Measurements from ENCODE around the gene RLN3. TPM values are rescaled to one million over a fixed set of nuclear protein-coding genes. Genes with fewer than 3 reads are reported as not detected.

RLN3 gene
- total RNA-seq, 1 experiment from 2014 or later, result not detected

- no TSS peak for BruUV-seq (replicated peaks)
- Histone ChIP-seq H3K4me1 (ENCODE audit: insufficient read depth, low read length, poor library complexity, severe bottlenecking) (no peaks in the 10 kb centered on the region), H3K36me3 (ENCODE audit: insufficient read depth, low read length, poor library complexity, severe bottlenecking) (peaks cover 6% of the 10 kb centered on the region), H3K27ac (ENCODE audit: low read depth, low read length, poor library complexity, severe bottlenecking) (no peak overlapping the region), H3K27me3 (replicated peaks; ENCODE audit: insufficient read depth, low read depth, low read length, poor library complexity) (no peaks in the 10 kb centered on the region), H3K9me3 (ENCODE audit: low read depth, low read length, poor library complexity, severe bottlenecking) (peaks cover under 1% of the 10 kb centered on the region), H3K4me3 (ENCODE audit: low read depth, low read length, poor library complexity, severe bottlenecking) (no peak overlapping the region)
- TF ChIP-seq EZH2 (IDR thresholded peaks at IDR 0.05; ENCODE audit: borderline replicate concordance, low read depth, low read length, poor library complexity, severe bottlenecking) (no peak), CTCF (conservative IDR thresholded peaks at IDR 0.05; ENCODE audit: low read depth, low read length) (no peak)
- ChIA-PET CTCF (no interaction called here), POLR2A (ENCODE audit: low non-redundant PET) (interaction anchor here (0.6 to 0.7 kb wide), 2 partner anchors 40 to 259 kb away, joined by 3 to 4 read pairs; no protein-coding TSS in a partner anchor)
- intact Hi-C loops (cut with micrococcal nuclease; ENCODE audit: unreplicated experiment), result no loop called here
- no peak for DNase-seq (ENCODE audit: low spot score)
Measured at GRCh38 chr19:13993590-13994300, 34.2 kb upstream of the RLN3 start.

GRCh38 chr19:13995017-13995728 is 32.8 kb upstream of the RLN3 start:
- ChIA-PET CTCF (no interaction called here), POLR2A (ENCODE audit: low non-redundant PET) (no interaction called here)
- Histone ChIP-seq H3K27ac (ENCODE audit: low read depth, low read length, poor library complexity, severe bottlenecking) (no peak overlapping the region), H3K9me3 (ENCODE audit: low read depth, low read length, poor library complexity, severe bottlenecking) (peaks cover 6% of the 10 kb centered on the region), H3K27me3 (replicated peaks; ENCODE audit: insufficient read depth, low read depth, low read length, poor library complexity) (no peaks in the 10 kb centered on the region), H3K36me3 (ENCODE audit: insufficient read depth, low read length, poor library complexity, severe bottlenecking) (peaks cover 11% of the 10 kb centered on the region), H3K4me1 (ENCODE audit: insufficient read depth, low read length, poor library complexity, severe bottlenecking) (no peaks in the 10 kb centered on the region), H3K4me3 (ENCODE audit: low read depth, low read length, poor library complexity, severe bottlenecking) (no peak overlapping the region)
- intact Hi-C loops (cut with micrococcal nuclease; ENCODE audit: unreplicated experiment), result no loop called here
- no peak for DNase-seq (ENCODE audit: low spot score)
- TF ChIP-seq EZH2 (IDR thresholded peaks at IDR 0.05; ENCODE audit: borderline replicate concordance, low read depth, low read length, poor library complexity, severe bottlenecking), result no peak
- no peak for TF ChIP-seq CTCF (conservative IDR thresholded peaks at IDR 0.05; ENCODE audit: low read depth, low read length)
- BruUV-seq (replicated peaks), result no TSS peak

- Histone ChIP-seq H3K4me1 (ENCODE audit: insufficient read depth, low read length, poor library complexity, severe bottlenecking) (no peaks in the 10 kb centered on the region), H3K27ac (ENCODE audit: low read depth, low read length, poor library complexity, severe bottlenecking) (no peak overlapping the region), H3K27me3 (replicated peaks; ENCODE audit: insufficient read depth, low read depth, low read length, poor library complexity) (no peaks in the 10 kb centered on the region), H3K36me3 (ENCODE audit: insufficient read depth, low read length, poor library complexity, severe bottlenecking) (peaks cover 11% of the 10 kb centered on the region), H3K9me3 (ENCODE audit: low read depth, low read length, poor library complexity, severe bottlenecking) (peaks cover 6% of the 10 kb centered on the region), H3K4me3 (ENCODE audit: low read depth, low read length, poor library complexity, severe bottlenecking) (no peak overlapping the region)
- CTCF ChIA-PET, result no interaction called here
- intact Hi-C loops (cut with micrococcal nuclease; ENCODE audit: unreplicated experiment), result no loop called here
- no TSS peak for BruUV-seq (replicated peaks)
- DNase-seq (ENCODE audit: low spot score), result no peak
- TF ChIP-seq CTCF (conservative IDR thresholded peaks at IDR 0.05; ENCODE audit: low read depth, low read length) (no peak), EZH2 (IDR thresholded peaks at IDR 0.05; ENCODE audit: borderline replicate concordance, low read depth, low read length, poor library complexity, severe bottlenecking) (no peak)
- POLR2A ChIA-PET (ENCODE audit: low non-redundant PET), result no interaction called here
Measured at GRCh38 chr19:13995878-13996765, 31.8 kb upstream of the RLN3 start.

Data from A673 (cell line).